GM12875 (cell line): ENCODE results near the gene CCR5.
"Not testable (repeated sequence)": the region's sequence is repeated elsewhere in the genome, so short reads cannot be mapped to it uniquely, and the experiment has no call there.

ENCODE experiments used
- H3K4me3 ChIP-seq: one replicate; pipeline ENCODE4 v1.5.1; 2011; ENCODE audit warnings: low read depth, low read length, control low read depth
- TF ChIP-seq, protein P1 (sequence below): IDR thresholded peaks from 2 replicates; pipeline ENCODE4 v1.5.1; 2011; ENCODE audit warnings: low read depth, mild to moderate bottlenecking, control low read depth, inconsistent platforms, low read length, moderate library complexity, borderline replicate concordance; ENCODE audit not compliant: insufficient read depth

The CCR5 gene

DNA sequence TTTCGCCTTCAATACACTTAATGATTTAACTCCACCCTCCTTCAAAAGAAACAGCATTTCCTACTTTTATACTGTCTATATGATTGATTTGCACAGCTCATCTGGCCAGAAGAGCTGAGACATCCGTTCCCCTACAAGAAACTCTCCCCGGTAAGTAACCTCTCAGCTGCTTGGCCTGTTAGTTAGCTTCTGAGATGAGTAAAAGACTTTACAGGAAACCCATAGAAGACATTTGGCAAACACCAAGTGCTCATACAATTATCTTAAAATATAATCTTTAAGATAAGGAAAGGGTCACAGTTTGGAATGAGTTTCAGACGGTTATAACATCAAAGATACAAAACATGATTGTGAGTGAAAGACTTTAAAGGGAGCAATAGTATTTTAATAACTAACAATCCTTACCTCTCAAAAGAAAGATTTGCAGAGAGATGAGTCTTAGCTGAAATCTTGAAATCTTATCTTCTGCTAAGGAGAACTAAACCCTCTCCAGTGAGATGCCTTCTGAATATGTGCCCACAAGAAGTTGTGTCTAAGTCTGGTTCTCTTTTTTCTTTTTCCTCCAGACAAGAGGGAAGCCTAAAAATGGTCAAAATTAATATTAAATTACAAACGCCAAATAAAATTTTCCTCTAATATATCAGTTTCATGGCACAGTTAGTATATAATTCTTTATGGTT, at the start of gene CCR5:
CCR5 (plus strand) TSS at position 108 of the 680 bp plus-strand sequence. CDS start 1,957 bp downstream, outside the sequence.
- TF ChIP-seq, protein P1, sequence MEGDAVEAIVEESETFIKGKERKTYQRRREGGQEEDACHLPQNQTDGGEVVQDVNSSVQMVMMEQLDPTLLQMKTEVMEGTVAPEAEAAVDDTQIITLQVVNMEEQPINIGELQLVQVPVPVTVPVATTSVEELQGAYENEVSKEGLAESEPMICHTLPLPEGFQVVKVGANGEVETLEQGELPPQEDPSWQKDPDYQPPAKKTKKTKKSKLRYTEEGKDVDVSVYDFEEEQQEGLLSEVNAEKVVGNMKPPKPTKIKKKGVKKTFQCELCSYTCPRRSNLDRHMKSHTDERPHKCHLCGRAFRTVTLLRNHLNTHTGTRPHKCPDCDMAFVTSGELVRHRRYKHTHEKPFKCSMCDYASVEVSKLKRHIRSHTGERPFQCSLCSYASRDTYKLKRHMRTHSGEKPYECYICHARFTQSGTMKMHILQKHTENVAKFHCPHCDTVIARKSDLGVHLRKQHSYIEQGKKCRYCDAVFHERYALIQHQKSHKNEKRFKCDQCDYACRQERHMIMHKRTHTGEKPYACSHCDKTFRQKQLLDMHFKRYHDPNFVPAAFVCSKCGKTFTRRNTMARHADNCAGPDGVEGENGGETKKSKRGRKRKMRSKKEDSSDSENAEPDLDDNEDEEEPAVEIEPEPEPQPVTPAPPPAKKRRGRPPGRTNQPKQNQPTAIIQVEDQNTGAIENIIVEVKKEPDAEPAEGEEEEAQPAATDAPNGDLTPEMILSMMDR = no peak
- no peak within 1 kb of the TSS for H3K4me3 ChIP-seq

DNA sequence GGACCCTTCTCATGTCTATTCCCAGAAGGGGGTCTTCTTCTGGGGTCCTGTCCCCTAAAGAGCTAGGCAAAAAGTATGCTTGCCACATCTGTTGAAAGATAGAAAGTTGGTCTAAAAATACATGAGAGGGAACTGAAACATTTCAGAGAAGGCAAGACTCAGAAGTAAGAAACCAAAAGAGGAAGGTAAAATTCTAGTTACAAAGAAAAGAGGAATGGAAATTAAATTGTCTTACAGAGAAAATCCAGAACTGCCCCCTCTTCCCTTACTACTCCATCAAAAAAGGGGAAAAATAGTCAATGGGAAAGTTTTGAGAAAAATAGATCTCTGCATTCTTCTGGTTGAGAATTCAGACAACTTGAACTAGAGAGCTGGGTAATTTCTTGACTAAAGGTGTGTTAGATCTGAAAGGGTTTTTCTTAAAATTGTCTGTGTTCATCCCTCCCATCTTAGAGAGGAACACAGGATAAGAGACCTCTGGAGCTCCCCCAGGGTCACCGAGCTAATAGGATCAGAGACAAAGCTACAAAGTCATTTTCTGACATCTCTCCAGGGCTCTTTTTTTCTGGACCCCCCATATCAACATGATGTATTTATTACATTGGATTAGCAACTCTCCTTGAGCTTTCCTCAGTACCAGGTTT, 49.2 kb upstream of the CCR5 start:
- H3K4me3 ChIP-seq = no peak overlapping the region
- TF ChIP-seq, protein P1 = no peak

DNA sequence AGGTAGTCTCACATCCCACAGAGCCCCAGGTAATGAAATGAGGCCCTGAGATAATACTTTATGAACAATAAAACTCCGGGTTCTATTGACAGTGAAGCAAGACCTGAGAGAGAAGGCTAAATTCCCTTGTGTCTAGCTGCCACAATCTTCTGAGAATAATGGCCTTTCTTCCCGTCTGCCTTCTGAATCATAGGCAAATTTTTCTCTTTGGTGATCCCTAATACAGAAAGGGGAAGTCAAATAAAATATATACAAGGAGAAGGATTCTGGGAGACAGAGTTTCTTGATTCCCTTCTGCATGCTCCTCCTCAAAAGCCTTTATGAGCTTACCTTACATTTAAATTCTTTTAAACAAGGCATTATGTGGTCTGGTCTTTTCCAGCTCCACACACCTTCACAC, 46.7 kb upstream of the CCR5 start:
- TF ChIP-seq, protein P1 = no peak
- no peak overlapping the region for H3K4me3 ChIP-seq

DNA sequence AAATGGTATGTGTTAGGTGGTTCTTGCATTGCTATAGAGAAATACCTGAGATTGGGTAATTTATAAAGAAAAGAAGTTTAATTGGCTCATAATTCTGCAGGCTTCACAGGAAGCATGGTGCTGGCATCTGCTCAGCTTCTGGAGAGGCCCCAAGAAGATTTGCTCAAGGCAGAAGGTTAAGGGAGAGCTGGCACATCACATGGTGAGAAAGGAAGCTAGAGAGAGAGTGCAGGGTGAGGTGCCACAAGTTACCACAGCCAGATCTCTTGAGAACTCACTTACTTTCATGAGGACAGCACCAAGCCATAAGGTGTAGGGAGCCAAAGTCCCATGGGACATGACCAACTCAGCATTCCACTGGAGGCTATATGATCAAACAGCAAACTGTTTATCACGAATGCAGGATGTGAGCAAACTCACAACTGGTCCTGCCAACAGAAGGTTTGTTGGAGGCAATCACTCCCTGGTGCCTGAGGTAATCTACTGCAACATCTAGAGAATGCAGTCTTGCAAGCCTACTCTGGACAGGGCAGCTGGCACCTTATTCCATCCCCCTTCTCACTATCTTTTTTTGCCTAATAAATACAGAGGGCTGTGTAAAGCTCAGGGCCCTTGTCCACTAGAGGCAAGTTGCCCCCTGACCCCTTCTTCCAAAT, 45.0 kb upstream of the CCR5 start:
- no peak overlapping the region for H3K4me3 ChIP-seq
- TF ChIP-seq, protein P1 = no peak

DNA sequence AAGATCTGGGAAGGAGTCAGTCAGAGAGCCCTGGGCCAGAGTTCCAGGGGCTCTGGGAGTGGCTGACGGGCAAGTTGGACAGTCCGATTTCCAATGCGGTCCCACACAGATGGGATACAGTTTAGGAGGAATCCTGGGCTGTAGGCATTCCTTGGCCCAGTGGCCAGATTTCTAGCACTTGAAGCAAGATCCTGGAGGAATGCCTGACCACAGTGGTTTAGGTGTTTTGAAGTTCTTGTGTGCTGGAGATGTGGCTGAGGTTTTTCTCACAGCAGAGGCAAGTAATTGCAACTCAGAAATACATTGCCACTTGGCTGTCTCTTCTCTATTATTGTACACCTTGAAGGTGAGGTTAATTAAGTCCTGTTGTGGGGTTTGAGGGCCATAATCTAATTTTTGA, 40.1 kb upstream of the CCR5 start:
- not testable (repeated sequence) for H3K4me3 ChIP-seq

DNA sequence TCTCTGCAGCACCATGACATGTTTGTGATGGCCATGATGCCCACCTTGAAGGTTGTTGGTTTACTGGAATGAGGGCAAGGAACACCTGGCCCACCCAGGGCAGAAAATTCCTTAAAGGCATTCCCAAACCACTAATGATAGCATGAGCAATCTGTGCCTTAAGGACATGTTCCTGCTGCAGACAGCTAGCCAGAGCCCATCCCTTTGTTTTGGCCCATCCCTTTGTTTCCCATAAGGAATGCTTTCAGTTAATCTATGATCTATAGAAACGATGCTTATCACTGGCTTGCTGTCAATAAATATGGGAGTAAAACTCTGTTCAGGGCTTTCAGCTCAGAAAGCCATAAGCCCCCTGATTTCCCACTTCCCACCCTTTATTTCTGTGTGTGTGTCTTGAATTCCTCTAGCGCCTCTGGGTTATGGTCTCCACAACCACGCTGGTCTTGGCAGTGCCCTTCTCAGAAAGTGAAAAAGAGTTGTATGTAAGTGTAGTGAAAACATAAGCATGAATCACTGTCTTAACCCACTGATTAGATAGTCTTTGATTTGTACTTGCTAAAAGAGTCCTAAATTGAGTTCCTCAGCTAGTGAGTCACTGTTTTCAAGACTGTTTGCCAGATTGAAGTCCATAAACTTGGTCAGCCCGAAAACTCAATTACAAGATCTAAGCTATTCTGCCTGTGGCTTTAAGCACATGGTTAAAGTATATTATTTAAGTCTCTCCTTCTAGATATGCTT, 35.8 kb upstream of the CCR5 start:
- H3K4me3 ChIP-seq = no peak overlapping the region
- TF ChIP-seq, protein P1 = no peak

DNA sequence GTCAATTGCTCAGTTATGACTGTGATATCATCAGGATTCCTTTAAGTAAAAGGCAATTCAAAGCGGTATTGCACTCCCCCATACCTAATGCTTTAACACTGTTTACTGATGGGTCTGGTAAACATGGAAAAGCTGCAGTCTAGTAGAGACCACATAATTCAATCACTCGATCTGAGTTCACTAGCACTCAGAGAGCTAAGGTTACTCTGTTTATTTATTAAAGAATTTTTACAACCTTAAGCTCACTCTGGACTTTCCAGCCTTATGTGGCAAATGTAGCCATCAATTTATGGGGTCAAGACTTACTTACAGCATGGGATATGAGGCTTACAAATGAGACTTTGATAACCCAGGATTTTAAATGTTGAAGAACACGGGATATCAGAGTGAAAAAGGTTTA, 35.2 kb upstream of the CCR5 start:
- TF ChIP-seq, protein P1 = no peak
- no peak overlapping the region for H3K4me3 ChIP-seq
